GM18517 (cell line): Measurements from ENCODE around the gene CFAP43.

Experiments used
- ATAC-seq: cut with Tn5 transposase; IDR thresholded peaks from one replicate; pipeline ENCODE4 v1.9.1; 2021; ENCODE audit warnings: mild to moderate bottlenecking, moderate library complexity; ENCODE audit not compliant: unreplicated experiment

The CFAP43 gene, protein sequence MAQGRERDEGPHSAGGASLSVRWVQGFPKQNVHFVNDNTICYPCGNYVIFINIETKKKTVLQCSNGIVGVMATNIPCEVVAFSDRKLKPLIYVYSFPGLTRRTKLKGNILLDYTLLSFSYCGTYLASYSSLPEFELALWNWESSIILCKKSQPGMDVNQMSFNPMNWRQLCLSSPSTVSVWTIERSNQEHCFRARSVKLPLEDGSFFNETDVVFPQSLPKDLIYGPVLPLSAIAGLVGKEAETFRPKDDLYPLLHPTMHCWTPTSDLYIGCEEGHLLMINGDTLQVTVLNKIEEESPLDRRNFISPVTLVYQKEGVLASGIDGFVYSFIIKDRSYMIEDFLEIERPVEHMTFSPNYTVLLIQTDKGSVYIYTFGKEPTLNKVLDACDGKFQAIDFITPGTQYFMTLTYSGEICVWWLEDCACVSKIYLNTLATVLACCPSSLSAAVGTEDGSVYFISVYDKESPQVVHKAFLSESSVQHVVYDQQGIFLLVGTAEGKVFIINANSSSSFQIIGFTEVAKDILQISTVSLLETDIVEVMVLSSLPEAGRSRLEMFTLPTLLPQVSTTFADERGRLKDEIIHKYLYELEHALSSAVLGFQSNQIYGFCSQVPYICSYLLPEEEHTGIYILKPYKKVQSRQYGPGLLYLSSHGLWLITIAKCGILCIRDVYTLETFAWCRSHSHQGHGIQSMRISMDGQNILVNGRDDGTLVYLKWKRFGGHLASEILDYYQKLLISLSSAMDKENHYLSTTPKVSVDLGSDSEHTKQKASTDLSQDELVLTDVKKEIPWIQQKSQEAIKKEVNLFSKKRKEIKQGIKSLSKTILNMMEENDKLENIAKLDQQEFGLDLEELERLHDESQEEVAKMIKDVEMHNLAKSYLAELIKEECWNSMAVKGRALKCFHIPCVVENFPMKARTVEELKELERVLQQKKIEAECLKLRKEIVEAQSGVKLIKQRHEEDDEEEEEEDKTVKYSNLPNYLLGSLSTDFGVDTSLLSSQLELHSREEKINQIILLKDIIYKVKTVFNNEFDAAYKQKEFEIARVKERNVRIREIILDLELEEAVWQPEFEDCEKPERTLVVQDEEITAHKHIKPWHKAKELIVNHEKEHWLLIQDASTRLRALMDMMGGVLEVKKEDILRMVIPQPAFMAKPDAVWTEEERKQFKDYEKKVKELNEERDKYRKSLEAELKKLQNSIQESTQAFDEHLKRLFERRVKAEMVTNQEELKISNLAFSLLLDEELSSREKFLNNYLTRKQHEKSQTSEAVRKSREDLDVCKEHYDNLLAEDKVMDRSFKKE (N-terminal part only)

DNA sequence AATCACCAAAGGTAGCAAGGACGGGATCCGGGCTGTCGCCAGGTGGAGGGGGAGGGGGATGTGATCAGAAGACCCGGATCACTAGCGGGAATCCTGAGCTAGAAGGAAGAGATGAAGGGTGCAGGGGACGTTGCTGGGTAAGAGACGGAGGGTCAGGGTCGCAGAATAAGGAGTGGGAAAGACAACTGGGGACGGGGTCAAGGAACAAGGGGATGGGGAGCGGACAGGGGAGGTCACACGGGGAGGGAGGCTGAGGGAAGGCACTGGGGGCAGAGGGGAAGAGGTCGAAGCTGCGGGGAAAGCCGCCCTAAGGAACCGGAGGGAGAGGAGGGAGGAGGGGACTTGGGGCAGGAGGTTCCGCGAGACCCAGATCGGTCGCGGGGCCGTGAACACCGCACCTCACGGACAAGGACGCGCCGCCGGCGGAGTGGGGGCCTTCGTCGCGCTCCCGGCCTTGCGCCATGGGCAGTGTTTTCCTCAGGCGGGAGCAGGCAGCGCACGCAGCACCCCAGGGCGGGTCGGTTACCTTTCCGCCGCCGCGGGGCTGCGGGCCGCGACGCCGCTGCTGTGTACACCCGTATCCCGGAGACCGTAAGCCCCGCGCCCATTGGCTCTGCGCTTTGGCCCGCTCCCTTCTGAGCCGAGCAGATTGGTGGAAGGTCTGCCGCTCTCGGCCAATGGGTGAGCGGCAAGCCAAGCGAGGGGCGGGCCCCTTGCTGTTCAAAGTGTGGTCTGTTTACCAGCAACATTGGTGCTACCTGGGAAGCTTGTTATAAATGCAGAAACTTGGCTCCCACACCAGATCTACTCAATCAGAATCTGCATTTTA is at the start of gene CFAP43:
CFAP43 (minus strand) TSS at position 581 of the 829 bp plus-strand sequence; CDS start at position 463, 118 bp downstream.
- peak; percentile 100 for ATAC-seq

DNA sequence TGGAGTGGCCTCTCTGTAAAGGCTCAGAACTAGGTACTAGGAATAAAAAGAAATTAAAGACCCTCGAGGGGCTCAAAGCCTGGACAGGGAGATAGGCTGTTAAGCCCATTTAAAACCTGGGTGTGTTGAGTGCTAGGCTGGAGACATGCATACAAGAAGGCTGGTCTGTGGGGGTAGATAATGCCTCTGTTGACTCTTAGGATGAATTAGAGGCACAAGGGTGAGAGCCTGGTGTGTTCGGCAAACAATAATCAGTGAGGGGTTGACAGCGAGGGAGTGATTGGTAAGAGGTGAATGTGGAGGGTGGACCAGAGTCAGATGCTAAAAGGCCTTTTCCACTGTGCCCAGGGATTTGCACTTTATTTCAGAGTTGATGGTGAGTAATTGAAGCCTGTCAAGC is 49.5 kb upstream of the CFAP43 start:
- no peak for ATAC-seq

DNA sequence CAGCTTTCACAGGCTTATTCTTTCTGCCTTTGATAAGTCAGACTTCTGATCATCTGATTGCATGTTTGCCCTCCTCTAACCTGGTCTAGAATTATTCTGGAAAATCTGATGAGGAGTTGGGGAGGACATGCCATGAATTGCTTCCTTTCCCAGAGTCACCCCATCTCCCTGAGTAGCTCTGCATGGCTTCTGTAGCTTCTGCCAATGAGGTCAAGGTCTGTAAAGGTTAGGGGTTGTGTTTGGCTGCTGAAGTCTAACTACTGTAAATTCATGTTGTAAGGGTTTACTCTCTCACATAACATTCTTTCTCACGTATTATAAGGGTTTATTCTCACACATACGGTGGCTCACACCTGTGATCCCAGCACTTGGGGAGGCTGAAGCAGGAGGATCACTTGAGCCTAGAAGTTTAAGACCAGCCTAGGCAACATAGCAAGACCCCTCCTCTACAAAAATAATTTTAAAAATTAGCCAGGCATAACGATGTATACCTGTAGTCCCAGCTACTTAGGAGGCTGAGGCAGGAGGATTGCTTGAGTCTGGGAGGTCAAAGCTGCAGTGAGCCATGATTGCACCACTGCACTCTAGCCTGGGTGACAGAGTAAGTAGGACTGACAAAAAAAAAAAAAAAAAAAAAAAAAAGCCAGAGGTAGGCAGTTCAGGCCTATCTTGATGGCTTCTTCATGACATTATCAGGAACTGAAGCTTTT is 47.5 kb upstream of the CFAP43 start:
- ATAC-seq: no peak

DNA sequence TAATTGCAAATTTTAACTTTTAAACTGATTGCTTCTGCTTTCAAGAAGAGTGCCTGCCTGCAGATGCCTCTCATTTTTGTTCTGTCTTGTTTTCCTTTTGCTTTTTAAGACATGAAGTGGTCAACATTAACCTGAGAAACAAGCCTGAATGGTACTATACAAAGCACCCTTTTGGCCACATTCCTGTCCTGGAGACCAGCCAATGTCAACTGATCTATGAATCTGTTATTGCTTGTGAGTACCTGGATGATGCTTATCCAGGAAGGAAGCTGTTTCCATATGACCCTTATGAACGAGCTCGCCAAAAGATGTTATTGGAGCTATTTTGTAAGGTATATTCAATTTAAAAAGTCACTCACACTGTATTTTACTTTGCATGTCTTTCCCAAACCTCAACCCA is 45.6 kb upstream of the CFAP43 start:
- no peak for ATAC-seq

DNA sequence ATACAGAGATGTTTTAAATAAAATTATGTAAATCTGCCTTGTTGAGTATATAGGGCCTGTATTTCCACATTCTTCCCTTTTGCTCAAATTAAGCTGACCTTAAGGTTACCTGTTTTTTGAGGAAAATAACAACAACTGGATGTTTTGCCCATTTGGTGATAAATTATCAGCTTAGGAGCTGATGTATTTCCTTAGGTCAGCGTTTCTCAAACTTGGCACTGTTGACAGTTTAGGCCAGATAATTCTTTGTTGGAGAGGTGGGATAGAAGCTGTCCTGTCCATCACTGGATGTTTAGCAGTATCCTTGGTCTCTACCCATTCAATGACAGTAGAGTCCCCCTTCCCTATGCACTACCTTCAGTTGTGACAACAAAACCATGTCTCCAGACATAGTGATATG is 44.0 kb upstream of the CFAP43 start:
- no peak for ATAC-seq

DNA sequence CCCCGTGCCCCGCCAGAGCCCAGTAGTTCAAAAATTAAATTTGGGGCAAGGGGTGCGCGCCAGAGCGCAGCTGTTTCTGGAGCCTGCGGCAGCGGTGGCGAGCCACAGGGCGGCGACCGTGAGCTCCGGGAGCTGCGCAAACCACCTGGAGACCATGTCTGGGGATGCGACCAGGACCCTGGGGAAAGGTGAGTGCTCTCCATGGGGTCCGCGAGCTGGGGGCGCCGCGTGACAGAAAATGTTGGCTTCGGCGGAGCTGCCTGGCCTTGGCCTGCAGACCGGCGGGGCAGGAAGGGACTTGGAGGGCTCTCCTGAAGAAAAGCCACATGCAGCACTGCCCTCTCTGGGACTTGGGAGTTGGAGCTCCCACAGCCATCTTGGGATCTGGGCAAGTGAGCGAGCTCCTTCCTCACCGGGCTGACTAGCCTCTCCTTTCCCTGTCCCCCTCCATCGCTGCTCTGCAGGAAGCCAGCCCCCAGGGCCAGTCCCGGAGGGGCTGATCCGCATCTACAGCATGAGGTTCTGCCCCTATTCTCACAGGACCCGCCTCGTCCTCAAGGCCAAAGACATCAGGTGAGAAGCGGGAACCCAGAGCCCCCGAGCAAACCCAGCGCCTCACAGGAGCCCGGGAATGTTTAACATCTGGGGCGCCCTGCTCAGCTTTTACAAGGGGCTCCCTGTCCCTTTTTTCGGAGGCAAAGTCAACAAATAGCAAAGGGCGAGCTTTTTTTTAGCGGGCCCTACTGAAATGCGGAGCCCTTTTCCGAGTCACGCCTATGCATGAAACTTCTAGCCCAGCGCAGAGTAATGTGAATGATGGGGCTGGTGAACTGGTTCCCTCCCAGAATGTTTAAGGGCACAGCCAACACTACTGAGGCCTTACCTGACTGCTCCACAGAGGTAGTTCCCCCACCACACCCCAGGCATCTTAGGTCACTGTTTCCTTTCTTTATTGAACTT is 42.9 kb upstream of the CFAP43 start:
- no peak for ATAC-seq

DNA sequence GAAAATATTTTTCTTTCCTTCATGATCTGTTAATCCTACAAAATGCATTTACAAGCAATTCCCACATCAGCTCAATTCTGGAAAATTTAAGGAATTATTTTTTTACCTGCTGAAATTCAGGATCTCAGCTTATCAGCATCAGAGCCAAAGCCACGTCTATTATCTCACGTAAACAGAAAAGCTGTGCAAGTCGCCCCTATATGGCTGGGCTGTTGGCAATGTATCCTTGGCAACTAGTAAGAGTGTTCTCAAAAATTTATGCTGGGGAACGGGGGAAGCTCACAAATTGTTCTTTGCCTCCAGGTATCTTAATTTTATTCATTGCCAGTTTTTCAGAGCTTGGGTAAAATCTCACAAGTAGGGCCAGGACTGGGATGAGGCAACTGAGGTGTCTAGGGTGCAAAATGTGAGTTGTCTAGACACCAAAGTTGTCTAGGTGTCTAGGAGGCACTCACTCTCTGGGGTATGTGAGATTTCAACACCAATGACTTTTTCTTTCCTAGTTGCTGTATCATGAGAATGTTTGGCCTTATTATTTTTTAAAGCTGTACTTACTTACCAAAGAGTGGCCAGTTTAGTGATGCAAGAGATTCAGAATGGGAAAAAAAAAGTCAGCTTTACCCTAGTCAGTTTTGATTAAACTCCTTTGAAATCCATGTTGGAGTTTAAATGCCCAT is 41.9 kb upstream of the CFAP43 start:
- ATAC-seq: no peak

DNA sequence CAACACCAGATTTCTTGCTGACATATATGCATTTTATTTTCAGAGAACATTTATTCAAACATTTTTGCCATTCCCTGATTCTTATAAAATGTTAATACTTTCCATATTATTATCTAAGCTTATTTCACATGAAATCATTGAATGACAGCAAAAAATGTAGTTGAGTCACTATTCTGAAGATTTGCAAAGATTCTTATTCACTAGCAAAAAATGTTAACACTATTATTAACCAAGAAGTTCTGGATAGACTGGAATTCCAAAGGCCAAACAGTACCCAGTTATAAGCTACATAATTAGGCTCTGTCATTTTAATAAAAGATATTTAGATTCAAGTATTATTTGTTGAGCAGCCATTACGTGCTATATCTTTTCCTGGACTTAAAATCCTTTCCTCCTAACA is 41.1 kb upstream of the CFAP43 start:
- no peak for ATAC-seq

DNA sequence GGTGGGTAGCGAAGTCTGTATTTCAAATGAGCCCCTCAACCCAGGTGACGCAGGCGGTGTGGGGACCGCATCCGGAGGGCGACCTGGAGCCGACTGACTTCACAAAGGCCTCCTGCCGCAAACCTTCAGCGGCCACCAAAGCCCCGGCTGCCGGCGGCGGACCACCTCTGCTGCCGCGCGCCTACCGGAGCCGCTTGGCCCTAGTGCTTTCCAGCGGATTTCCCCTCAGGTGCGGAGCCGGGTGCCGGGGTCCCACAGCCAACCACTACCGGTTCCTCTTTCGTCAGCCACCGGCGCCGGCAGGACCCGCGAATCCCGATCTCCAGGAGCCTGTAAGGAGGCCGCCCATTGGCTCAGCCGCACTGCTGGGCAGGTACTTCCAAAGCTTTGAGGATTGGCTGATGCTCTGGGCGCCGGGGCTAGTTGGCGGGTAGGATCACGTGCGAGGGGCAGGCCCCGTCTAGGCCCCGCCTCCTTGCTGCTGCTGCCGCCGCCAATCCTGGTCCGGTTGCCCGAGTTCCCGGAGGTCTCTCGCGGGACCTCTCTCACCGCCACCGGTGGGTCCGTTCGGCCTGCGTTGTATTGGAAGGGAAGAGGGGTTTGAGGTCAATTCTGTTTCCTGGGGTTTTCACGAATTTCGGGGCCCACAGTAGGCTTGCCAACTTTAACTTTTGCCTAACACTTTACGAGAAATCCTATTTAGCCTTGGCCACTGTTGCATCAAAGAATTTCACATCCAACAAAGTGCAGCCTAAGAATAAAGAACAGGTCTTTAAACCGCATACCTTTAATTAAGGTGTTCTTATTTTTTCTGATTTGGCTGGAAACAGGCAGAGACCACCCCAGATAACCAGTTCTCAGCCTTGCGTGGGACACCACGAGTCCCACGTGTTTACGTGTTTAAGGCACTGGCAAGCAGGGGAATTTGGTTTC is 36.8 kb upstream of the CFAP43 start, which contains the start of gene GSTO2:
GSTO2 (plus strand) TSS at position 472 of the 933 bp plus-strand sequence. CDS start 5,732 bp downstream, outside the sequence.
- ATAC-seq: peak; percentile 99

DNA sequence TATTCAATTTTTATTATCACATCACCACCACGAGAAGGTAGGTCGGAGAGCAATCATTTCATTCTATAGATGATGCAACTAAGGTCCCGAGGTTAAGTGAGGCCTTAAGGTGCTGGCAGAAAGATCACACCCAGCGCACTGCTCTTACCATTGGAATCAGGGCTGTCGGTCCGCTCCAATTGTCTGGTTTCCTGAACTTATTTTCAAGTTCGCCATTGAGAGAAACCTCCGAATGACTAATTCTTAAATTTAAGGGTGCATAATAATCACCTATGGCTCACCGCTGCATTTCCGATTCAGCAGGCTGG is 36.2 kb upstream of the CFAP43 start:
- no peak for ATAC-seq

DNA sequence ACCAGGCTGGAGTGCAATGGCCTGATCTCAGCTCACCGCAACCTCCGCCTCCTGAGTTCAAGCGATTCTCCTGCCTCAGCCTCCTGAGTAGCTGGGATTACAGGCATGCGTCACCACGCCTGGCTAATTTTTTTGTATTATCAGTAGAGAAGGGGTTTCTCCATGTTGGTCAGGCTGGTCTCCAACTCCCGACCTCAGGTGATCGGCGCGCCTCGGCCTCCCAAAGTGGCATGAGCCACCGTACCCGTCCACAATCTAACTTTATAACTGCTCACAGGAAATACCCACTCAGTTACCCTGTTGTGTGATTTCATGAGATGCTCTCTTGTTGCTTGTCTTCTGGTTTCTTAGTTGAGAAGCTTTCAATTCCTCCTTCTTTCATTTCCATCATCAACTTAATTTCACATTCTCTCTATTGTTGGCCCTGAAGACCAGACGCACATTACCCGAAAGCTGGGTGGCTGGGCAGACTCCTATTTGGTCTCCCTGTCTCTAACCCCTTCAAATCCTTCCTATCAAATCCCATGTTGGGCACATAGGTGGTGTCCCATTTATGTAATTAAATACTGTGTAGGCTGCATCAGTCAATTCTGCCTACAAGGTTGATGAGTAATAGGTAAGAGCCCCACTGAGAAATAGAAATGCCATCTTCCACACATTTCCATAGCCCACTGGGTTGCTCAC is 35.7 kb upstream of the CFAP43 start:
- ATAC-seq: no peak

DNA sequence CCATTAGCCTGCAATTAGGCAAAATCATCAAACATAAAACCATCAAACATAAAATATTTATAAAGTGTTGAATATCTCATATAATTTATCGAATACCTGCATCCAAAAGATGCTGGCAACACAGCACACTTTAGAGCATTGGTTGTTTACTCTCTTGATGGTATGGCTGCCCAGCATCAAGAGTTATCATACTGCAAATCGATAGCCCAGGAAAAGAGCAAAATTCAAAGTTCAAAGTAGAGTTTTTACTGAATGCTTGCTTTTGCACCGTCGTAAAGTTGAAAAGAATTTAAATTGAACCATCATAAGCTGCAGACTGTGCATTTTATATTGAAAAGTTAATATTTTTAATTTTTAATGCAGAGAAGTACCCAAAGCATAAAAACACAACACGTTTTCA is 32.6 kb upstream of the CFAP43 start:
- no peak for ATAC-seq

DNA sequence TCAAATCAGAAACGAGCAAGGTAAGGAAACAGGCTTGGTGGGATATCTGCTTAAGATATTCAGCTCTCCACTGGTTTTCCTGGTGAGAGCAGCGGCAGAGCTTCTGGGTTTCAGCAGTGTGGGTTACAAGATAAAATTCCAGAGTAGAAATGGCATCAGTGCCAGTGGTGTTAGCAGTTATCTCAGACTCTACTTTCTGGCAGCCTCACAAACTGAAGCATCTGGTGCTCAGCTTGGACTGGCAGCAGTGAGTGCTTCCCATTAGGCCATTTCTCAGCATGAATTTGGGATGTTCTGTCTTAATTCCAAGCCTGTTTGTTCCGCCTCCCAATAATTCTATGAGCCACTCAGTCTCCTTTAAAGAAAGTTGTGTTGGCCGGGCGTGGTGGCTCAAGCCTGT is 29.9 kb upstream of the CFAP43 start:
- ATAC-seq: no peak

DNA sequence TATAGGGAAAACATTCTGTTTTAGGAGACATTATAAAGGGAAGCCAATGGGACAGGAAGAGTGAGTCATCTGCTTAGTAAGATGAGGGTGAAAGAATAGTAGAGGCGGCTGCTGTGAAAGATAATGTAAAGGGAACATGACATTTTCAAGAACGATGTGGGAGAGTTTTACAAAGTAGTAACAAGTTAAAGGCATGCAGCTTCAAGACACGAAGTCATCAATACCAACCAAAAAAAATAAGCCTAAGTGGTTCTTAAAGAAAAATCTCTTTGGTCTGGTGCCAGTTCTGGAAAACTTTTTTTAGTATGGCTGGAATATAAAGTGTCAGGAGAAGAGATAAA is 28.6 kb upstream of the CFAP43 start:
- no peak for ATAC-seq

DNA sequence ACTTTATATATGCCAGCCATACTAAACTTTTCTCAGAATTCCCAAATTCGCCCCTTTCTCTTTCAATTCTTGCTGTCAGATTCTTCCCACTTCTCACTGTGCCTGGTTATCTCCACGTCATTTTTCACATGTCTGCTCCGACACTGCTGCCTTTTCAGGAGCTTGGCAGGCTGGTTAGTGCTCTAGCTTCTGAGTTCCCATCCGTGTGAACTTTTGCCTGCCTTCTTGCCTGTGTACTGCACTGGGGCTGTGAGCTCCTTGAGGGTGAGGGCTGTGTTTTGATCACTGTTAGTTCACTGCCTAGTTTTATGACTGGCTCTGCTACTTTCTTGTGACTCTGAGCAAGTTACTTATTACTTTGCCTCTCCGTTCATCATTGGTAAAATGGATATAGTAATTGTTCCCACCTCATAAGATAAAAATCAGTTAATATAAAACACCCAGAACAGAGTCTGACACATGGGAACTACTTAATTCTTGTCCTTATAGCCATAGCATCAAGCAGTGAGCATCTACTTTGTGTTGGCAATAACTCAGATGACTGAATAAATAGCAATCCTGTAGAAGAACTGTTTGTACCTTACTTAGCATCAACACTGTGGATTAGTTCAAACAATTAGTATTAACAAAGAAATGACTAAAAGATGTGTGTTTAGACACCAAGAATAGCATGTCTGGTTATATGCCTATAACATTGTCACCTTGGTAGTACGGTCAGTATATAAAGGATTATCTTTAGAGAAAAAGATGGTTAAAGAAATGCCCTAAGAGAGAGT is 28.0 kb upstream of the CFAP43 start:
- ATAC-seq: no peak

DNA sequence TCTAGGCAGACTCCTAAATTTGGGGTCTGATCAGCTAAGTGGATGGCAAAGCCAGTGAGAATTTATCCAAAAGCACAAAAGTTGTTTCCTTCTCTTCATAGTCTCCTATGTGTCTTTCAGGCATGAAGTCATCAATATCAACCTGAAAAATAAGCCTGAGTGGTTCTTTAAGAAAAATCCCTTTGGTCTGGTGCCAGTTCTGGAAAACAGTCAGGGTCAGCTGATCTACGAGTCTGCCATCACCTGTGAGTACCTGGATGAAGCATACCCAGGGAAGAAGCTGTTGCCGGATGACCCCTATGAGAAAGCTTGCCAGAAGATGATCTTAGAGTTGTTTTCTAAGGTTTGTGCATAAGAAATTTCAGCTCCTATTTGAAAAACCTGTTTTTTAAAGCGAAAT is 27.3 kb upstream of the CFAP43 start:
- ATAC-seq: no peak
